Neutrophil (primary cell): ENCODE measurements around the gene RARB.

Source experiments
- H3K27ac ChIP-seq: fragments of 200-600 bp; sonication (generic); 2 replicates; pipeline ENCODE4 v1.5.1; 2016; ENCODE audit warnings: mild to moderate bottlenecking, moderate library complexity
- H3K27me3 ChIP-seq: fragments of 200-600 bp; sonication (generic); 2 replicates; pipeline ENCODE4 v1.6.0; 2016; ENCODE audit warnings: mild to moderate bottlenecking
- H3K36me3 ChIP-seq: fragments of 200-600 bp; sonication (generic); 2 replicates; pipeline ENCODE4 v1.5.1; 2017
- H3K4me1 ChIP-seq, 2 experiments: fragments of 200-600 bp in 1 of 2; sonication (generic) in 1 of 2; 1 replicate in 1 of 2; 2 replicates in 1 of 2; pipeline versions ENCODE4 v1.5.1 to v1.6.1; 2013 to 2016; ENCODE audit warnings: low read depth in 1 of 2, low read length in 1 of 2, mild to moderate bottlenecking in 1 of 2, moderate library complexity in 1 of 2; ENCODE audit not compliant: control insufficient read depth in 1 of 2, insufficient read depth in 1 of 2
- H3K4me3 ChIP-seq, 2 experiments: fragments of 200-600 bp in 1 of 2; sonication (generic) in 1 of 2; 1 replicate in 1 of 2; 2 replicates in 1 of 2; pipeline ENCODE4 v1.5.1; 2013 to 2016; ENCODE audit warnings: low read depth in 1 of 2, low read length in 1 of 2, mild to moderate bottlenecking in 1 of 2, moderate library complexity in 1 of 2
- H3K9me3 ChIP-seq: fragments of 200-600 bp; sonication (generic); 2 replicates; pipeline ENCODE4 v1.5.1; 2016
- TF ChIP-seq, protein P1 (sequence below): fragments of 200-600 bp; sonication (generic); IDR thresholded peaks from 2 replicates; pipeline ENCODE4 v1.5.1; 2016; ENCODE audit warnings: antibody characterized with exemption

RARB gene

DNA sequence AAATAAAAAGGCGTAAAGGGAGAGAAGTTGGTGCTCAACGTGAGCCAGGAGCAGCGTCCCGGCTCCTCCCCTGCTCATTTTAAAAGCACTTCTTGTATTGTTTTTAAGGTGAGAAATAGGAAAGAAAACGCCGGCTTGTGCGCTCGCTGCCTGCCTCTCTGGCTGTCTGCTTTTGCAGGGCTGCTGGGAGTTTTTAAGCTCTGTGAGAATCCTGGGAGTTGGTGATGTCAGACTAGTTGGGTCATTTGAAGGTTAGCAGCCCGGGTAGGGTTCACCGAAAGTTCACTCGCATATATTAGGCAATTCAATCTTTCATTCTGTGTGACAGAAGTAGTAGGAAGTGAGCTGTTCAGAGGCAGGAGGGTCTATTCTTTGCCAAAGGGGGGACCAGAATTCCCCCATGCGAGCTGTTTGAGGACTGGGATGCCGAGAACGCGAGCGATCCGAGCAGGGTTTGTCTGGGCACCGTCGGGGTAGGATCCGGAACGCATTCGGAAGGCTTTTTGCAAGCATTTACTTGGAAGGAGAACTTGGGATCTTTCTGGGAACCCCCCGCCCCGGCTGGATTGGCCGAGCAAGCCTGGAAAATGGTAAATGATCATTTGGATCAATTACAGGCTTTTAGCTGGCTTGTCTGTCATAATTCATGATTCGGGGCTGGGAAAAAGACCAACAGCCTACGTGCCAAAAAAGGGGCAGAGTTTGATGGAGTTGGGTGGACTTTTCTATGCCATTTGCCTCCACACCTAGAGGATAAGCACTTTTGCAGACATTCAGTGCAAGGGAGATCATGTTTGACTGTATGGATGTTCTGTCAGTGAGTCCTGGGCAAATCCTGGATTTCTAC lies at the start of gene RARB:
RARB (plus strand) TSS at position 322 of the 847 bp plus-strand sequence; CDS start at position 791, 469 bp downstream.
- H3K27ac ChIP-seq, result no peak within 1 kb of the TSS
- H3K9me3 ChIP-seq, result no peaks in the 10 kb centered on the region
- no peaks in the 10 kb centered on the region for H3K4me1 ChIP-seq
- H3K27me3 ChIP-seq, result peaks cover 88% of the 10 kb centered on the region
- H3K36me3 ChIP-seq, result no peaks in the 10 kb centered on the region
- no peak within 1 kb of the TSS for H3K4me3 ChIP-seq
- TF ChIP-seq, protein P1, sequence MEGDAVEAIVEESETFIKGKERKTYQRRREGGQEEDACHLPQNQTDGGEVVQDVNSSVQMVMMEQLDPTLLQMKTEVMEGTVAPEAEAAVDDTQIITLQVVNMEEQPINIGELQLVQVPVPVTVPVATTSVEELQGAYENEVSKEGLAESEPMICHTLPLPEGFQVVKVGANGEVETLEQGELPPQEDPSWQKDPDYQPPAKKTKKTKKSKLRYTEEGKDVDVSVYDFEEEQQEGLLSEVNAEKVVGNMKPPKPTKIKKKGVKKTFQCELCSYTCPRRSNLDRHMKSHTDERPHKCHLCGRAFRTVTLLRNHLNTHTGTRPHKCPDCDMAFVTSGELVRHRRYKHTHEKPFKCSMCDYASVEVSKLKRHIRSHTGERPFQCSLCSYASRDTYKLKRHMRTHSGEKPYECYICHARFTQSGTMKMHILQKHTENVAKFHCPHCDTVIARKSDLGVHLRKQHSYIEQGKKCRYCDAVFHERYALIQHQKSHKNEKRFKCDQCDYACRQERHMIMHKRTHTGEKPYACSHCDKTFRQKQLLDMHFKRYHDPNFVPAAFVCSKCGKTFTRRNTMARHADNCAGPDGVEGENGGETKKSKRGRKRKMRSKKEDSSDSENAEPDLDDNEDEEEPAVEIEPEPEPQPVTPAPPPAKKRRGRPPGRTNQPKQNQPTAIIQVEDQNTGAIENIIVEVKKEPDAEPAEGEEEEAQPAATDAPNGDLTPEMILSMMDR, result no peak

DNA sequence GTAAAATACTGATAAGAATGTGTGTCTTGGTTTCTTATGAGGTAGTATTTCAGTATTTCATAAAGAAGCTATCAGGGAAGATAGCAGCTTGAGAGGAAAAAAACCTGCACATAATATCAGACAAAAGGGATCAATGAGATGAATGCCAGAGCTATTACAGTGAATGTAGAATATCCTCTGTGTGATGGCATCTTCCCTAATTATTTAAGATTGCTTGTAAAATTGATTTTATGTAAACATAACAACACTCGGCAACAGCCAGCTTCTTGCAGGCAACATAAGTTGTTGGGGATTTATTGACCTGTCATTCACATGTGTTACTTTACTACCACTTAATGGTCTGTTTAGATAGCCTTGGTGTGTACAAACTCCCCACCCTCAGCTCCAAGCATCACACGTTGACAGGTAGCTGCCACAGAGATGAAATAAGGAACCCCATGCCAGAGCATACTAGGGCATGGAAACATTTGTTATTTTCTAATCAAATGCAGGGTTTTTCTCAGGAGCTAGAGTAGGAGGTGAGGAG lies 49.2 kb upstream of the RARB start:
- Histone ChIP-seq H3K4me3 (no peak overlapping the region), H3K36me3 (no peaks in the 10 kb centered on the region), H3K27ac (no peak overlapping the region), H3K27me3 (no peaks in the 10 kb centered on the region), H3K4me1 (no peaks in the 10 kb centered on the region), H3K9me3 (no peaks in the 10 kb centered on the region)
- TF ChIP-seq, protein P1, result no peak

DNA sequence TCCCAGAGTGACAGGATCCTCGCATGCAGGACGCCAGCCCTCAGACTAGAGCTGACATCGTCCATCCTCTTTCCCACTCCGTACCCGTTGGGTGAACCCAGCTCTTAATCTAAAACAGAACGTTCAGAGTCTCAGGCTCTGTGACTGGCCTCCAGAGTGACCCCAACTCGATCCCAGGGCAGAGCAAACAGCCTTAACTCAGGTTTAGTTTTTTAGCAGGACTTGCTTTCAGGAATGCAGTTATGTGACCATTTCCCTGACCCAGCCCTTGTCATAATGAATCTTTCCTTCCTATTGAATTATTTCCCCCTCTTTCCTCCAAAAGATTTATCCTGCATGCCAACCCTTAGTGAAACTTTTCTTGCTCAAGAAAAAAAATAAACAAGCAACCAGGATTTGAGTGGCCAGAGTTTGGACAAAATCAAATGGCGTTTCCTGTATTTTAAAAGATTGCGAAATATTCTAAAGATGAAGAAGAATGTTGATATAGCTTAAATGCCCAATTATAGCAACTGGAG lies 47.8 kb upstream of the RARB start:
- H3K9me3 ChIP-seq, result no peaks in the 10 kb centered on the region
- H3K36me3 ChIP-seq, result no peaks in the 10 kb centered on the region
- H3K27ac ChIP-seq, result no peak overlapping the region
- no peaks in the 10 kb centered on the region for H3K27me3 ChIP-seq
- H3K4me1 ChIP-seq, result no peaks in the 10 kb centered on the region
- no peak overlapping the region for H3K4me3 ChIP-seq
- TF ChIP-seq, protein P1, result no peak

DNA sequence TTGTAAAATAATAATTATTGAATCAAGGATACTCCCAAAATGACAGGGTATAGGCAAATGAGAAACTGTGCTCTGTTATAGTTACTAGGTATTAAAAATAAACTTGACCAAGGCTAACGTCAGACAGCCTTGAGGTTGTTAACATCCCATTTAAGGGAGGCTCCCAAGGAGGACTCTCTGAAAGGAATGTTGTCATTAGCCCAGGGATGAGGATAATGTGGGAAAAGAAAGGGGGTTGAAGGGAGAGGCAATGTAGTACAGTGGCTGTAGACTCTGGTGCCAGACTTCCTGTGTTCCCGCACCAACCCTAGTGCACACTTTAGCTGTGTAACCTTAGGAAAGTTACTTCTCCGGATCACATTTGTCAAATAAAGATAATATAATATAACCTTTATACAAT lies 47.0 kb upstream of the RARB start:
- Histone ChIP-seq H3K36me3 (no peaks in the 10 kb centered on the region), H3K27ac (no peak overlapping the region), H3K4me3 (no peak overlapping the region), H3K4me1 (no peaks in the 10 kb centered on the region), H3K27me3 (no peaks in the 10 kb centered on the region), H3K9me3 (no peaks in the 10 kb centered on the region)
- TF ChIP-seq, protein P1, result no peak

DNA sequence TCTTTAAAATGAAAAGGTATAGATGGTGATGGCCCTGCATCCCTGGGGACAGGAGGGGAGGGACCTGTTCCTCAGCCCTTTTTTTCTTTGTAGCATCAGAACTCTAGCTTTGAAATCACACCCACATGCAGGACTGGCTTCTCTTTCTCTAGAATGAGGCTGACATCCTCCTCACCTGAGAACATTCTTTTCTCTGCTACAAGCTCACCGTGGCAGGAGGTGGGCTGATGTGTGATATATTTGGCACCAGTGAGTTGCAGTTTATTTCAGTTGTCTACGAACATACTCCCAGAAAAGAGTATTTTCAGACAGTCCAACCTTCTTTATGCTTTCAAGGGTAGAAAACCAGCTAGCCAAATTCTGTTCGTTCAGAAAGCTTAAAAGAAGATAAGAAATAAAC lies 43.6 kb upstream of the RARB start:
- TF ChIP-seq, protein P1, result no peak

More for the DNA sequence above, 43.6 kb upstream of the RARB start:
- Histone ChIP-seq H3K36me3 (no peaks in the 10 kb centered on the region), H3K9me3 (no peaks in the 10 kb centered on the region), H3K4me3 (no peak overlapping the region), H3K4me1 (no peaks in the 10 kb centered on the region), H3K27ac (no peak overlapping the region), H3K27me3 (no peaks in the 10 kb centered on the region)
